ENCODE results near the gene SLC44A1. TPM values are rescaled to one million over a fixed set of nuclear protein-coding genes. Genes with fewer than 3 reads are reported as not detected.
"Not testable (repeated sequence)": the region's sequence is repeated elsewhere in the genome, so short reads cannot be mapped to it uniquely, and the experiment has no call there.

Gene SLC44A1
- total RNA-seq, 1 experiment from 2014 or later = 55.4 TPM

- no peak for DNase-seq (ENCODE audit: low read depth)
Observed at GRCh38 chr9:105242557-105242956, 1.9 kb upstream of the SLC44A1 start.

GRCh38 chr9:105243015-105243686 is 1.3 kb upstream of the SLC44A1 start:
- DNase-seq (ENCODE audit: low read depth) = peak; percentile 96

GRCh38 chr9:105244734-105245028 is 230 bp downstream of the SLC44A1 start:
- DNase-seq (ENCODE audit: low read depth) = no peak

- DNase-seq (ENCODE audit: low read depth) = peak; percentile 61
Observed at GRCh38 chr9:105245029-105245890, 809 bp downstream of the SLC44A1 start.

GRCh38 chr9:105245891-105246161 is 1.4 kb downstream of the SLC44A1 start:
- DNase-seq (ENCODE audit: low read depth) = no peak

- no peak for DNase-seq (ENCODE audit: low read depth)
Observed at GRCh38 chr9:105246656-105247173, 2.3 kb downstream of the SLC44A1 start.

GRCh38 chr9:105248691-105249090 is 4.2 kb downstream of the SLC44A1 start:
- no peak for DNase-seq (ENCODE audit: low read depth)

GRCh38 chr9:105251133-105251532 is 6.7 kb downstream of the SLC44A1 start:
- DNase-seq (ENCODE audit: low read depth) = no peak

- DNase-seq (ENCODE audit: low read depth) = no peak
Observed at GRCh38 chr9:105251733-105252404, 7.4 kb downstream of the SLC44A1 start.

- no peak for DNase-seq (ENCODE audit: low read depth)
Observed at GRCh38 chr9:105252405-105252756, 7.9 kb downstream of the SLC44A1 start.

GRCh38 chr9:105254226-105254625 is 9.8 kb downstream of the SLC44A1 start:
- DNase-seq (ENCODE audit: low read depth) = no peak

GRCh38 chr9:105255421-105255820 is 11.0 kb downstream of the SLC44A1 start:
- DNase-seq (ENCODE audit: low read depth) = no peak

- DNase-seq (ENCODE audit: low read depth) = not testable (repeated sequence)
Observed at GRCh38 chr9:105256569-105256968, 12.1 kb downstream of the SLC44A1 start.

GRCh38 chr9:105257809-105258208 is 13.4 kb downstream of the SLC44A1 start:
- DNase-seq (ENCODE audit: low read depth) = no peak

GRCh38 chr9:105258225-105258737 is 13.8 kb downstream of the SLC44A1 start:
- no peak for DNase-seq (ENCODE audit: low read depth)

- no peak for DNase-seq (ENCODE audit: low read depth)
Observed at GRCh38 chr9:105259274-105259673, 14.8 kb downstream of the SLC44A1 start.

- DNase-seq (ENCODE audit: low read depth) = no peak
Observed at GRCh38 chr9:105259731-105260612, 15.5 kb downstream of the SLC44A1 start.

- peak; percentile 36 for DNase-seq (ENCODE audit: low read depth)
Observed at GRCh38 chr9:105262497-105262896, 18.0 kb downstream of the SLC44A1 start.

- peak; percentile 88 for DNase-seq (ENCODE audit: low read depth)
Observed at GRCh38 chr9:105264380-105264779, 19.9 kb downstream of the SLC44A1 start.

GRCh38 chr9:105268254-105268653 is 23.8 kb downstream of the SLC44A1 start:
- not testable (repeated sequence) for DNase-seq (ENCODE audit: low read depth)

GRCh38 chr9:105269593-105269992 is 25.1 kb downstream of the SLC44A1 start:
- DNase-seq (ENCODE audit: low read depth) = no peak

GRCh38 chr9:105270711-105271110 is 26.3 kb downstream of the SLC44A1 start:
- DNase-seq (ENCODE audit: low read depth) = no peak

Measured in M059J (cell line).